ENCODE data around the gene NFAM1.

DNA sequence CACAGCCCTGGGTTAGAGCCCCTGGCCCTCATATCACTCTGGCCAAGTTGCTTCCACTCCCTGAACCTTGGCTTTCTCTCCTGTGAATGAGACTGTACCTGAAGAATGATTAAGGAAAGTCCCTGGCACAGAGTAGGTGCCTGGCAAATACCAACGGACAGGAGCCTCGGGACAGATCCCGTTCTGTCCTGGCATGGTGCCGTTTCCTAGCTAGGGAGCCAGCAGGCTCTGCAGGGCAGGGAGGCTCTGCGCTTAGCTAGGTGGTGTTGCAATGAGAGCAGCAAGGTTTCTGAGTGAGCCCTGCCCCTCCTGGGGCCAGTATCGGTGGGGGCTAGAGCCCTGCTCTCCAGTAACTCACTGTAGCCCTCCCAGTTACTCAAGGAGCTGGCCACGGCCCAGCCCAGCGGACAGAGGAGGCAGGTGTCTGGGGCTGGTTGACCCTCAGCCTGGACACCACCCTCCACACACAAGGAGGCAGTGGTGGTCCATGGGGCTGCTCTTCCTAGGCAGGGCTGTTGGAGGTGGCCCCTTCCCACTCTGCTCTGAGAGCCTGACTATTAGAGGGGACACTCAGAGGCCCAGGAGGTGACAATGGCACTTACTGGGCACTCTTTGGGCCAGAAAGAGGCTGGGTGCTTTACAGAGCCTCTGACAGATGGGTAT, 74.4 kb downstream of the NFAM1 start:
- TF ChIP-seq POLR2A (IDR thresholded peaks at IDR 0.05; ENCODE audit: low read depth, low read length) (no peak), POLR2AphosphoS5 (IDR thresholded peaks at IDR 0.05; ENCODE audit: low read depth, low read length) (no peak), TAF1 (IDR thresholded peaks at IDR 0.05; ENCODE audit: low read depth, low read length) (no peak), POU2F2 (IDR thresholded peaks at IDR 0.05; ENCODE audit: low read depth, low read length) (no peak)
